RWPE1 (cell line): ENCODE results near the gene ZNF672.
A peak's percentile ranks its signal among the peaks of the same experiment; 100 is the strongest.

ENCODE experiments used
- CTCF ChIA-PET: fragments of 350-600 bp; sonication (Branson Sonifier 250); formaldehyde crosslinking; extraction: SDS; loops from one replicate; lab custom pipeline; 2021; lab: Yijun Ruan, JAX
- POLR2A ChIA-PET: fragments of 400-600 bp; formaldehyde crosslinking; extraction: SDS; loops from one replicate; lab custom pipeline; 2020; ENCODE audit warnings: antibody characterized with exemption; ENCODE audit not compliant: low non-redundant PET; lab: Yijun Ruan, JAX
- DNase-seq: peaks from one replicate; pipeline ENCODE4 v3.0.0; 2012; ENCODE audit warnings: low spot score
- H3K27ac ChIP-seq: fragments of 450-650 bp; 2 replicates; pipeline ENCODE4 v1.5.1; 2017
- CTCF ChIP-seq: fragments of 450-650 bp; conservative IDR thresholded peaks from 2 replicates; pipeline ENCODE4 v1.5.1; 2017; ENCODE audit warnings: low read depth, mild to moderate bottlenecking

ZNF672 gene

DNA sequence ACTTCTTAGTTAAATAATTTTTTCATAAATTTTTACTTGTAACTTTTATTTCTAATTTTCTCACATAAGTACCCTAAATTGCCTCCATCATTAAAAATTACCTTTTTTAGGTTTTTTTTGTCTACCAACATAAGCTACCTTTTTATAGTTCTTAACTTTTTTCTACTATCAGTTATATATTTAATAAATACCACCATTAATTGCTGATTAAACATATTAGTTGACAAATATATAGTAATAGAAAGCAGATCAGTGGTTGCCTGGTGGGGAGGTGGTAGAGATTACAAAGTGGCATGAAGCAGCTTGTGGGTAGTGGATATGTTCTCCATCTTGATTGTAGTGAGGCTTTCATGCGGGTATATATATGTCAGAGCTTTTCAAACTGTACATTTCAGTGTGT lies 6.2 kb upstream of the ZNF672 start:
- ChIA-PET POLR2A (no interaction called here), CTCF (no interaction called here)
- H3K27ac ChIP-seq = no peak overlapping the region
- TF ChIP-seq CTCF = no peak
- DNase-seq = no peak

DNA sequence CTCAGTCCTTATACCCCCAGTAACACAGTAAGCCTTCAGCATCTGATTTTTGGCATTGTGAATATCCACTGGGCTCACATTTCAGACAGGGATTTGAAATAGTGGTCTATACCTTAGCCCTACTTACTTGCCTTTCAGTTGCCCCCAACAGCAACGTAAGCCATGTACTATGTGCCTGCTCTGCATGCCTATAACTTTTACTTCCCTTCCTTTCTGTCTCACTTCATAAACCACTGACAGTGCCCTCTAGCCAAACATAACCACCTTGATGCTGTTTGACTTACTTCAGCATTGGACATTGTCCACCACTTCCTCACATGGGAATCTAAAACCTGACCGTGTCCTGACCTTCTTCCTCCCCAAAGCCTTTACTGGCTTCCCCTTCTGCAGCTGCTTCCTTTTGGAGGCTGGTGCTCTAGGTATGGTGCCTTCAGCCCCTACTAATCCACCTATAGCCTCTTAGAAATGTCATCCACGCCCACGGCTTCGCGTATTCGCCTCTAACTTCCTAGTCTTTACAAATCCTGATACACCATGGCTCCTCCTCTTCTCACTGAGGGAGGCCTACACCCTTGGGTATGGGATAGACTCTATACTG lies 3.6 kb upstream of the ZNF672 start:
- CTCF ChIA-PET = no interaction called here
- TF ChIP-seq CTCF = no peak

DNA sequence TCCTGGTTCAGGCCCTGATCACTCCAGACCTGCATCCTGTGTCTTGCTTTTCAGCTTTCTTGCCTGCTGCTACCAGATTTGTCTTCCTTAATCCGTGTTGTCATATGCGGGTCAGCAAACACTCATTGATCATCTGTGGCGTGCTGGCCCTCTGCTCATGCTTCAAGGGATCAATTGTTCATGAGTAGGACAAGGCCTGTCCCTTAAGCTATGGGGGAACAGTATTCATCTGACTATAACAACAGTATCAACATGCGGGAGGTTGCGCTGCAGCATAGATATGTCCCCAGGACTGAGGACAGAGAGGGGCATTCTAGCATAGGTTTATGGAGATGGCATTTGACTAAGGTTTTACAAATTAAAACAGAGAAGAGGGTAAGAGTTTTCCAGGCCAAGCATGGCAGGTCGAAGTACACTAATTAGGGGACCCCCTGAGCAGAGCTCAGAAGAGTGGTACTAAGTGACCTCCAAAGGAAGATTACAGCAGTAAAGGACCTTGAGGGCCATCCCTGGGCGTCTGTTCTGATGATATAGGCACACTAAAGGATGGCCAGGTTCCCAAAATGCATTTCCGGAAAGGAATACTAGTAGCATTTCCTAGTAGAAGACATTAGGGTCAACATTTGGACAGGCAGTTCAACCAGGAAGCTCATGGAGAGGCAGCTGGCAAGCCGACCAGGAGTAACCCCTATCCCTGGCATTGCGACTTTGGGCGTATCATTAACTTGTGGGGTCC lies 811 bp upstream of the ZNF672 start:
- ChIA-PET CTCF (interaction anchor here (1.0 to 1.6 kb wide), 2 partner anchors 8 to 11 kb away, joined by 3 to 5 read pairs; partner anchors contain the start of gene SH3BP5L), POLR2A (interaction anchor here (0.7 to 2.3 kb wide), 6 partner anchors 10 to 1976 kb away, joined by 3 to 21 read pairs (median 6); partner anchors contain the start of genes PGBD2, SH3BP5L and ZNF692)
- DNase-seq = no peak
- peak overlapping the region; percentile 96 for H3K27ac ChIP-seq
- no peak for TF ChIP-seq CTCF

More for the DNA sequence above, 3.6 kb upstream of the ZNF672 start:
- POLR2A ChIA-PET = no interaction called here
- no peak for DNase-seq
- no peak overlapping the region for H3K27ac ChIP-seq

DNA sequence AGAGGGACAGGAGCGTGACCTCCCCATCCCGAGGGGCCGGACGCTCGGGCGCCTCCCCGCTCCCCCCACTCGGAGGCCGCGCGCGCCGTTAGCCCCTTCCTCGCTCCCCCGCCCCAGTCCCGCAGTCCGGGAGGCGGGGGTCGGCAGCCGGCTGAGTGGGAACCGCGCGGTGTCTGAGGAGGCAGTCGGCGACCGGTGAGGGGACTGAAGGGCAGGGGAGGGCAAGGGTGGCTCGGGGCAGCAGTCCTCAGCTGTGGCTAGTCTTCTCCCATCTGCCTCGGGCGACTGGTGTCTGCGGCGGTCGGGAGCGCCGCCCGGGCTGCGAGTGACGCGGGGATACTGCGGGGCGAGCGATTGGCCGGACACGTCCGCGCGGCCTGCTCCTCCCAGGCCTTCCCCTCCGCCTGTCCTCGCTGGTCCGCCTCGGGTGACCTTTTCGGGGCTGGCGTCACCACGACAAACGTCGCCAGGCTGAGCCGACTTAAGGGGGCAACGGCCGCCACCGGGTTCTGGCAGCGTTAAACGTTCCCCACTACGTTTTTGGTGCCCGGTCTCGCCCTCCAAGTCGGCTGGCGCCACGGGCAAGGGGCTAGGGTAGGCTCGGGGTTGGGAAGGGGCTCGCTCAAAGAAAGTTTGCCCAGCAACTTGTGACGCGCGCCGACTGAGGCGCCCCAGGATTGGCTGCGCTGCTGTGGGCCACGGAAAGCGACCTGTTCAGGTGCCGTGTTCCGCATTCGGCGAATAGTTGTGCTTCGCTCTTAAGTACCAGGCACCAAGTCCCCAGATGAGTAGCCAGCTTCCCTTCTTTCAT lies 538 bp downstream of the ZNF672 start:
- DNase-seq = peak; percentile 90
- CTCF ChIA-PET = interaction anchor here (0.5 to 1.3 kb wide), 3 partner anchors 10 to 67 kb away, joined by 3 to 4 read pairs (median 3); partner anchors contain the start of gene PGBD2

DNA sequence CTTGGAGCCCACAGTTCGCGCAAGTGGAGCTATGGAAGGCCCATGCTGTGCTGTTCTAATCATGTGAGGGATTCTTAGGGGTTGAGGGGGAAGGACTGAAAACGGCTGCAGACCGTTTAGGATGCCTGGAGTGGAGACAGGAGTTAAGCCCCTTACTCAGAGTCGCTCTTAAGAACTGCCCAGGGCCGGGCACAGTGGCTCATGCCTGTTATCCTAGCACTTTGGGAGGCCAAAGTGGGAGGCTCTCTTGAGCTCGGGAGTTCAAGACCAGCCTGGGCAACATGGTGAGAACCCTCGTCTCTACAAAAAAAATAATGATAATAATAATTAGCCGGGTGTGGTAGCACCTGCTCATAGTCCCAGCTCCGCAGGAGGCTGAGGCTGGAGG lies 1.1 kb downstream of the ZNF672 start:
- peak overlapping the region; percentile 96 for H3K27ac ChIP-seq
- no peak for DNase-seq
- no peak for TF ChIP-seq CTCF
- ChIA-PET POLR2A (interaction anchor here (0.8 to 2.3 kb wide), 4 partner anchors 10 to 20 kb away, joined by 3 to 21 read pairs (median 6); partner anchors contain the start of genes SH3BP5L and ZNF692), CTCF (interaction anchor here (0.5 to 1.3 kb wide), 2 partner anchors 19 to 67 kb away, joined by 3 to 4 read pairs; partner anchors contain the start of gene PGBD2)

More for the DNA sequence above, 538 bp downstream of the ZNF672 start:
- POLR2A ChIA-PET = interaction anchor here (0.6 to 2.3 kb wide), 9 partner anchors 10 to 1977 kb away, joined by 3 to 21 read pairs (median 5); partner anchors contain the start of genes PGBD2, SH3BP5L and ZNF692
- H3K27ac ChIP-seq = peak overlapping the region; percentile 96
- no peak for TF ChIP-seq CTCF
